ENCODE results near the gene FABP1. TPM values are rescaled to one million over a fixed set of nuclear protein-coding genes. Genes with fewer than 3 reads are reported as not detected.

FABP1 gene
- total and polyA plus RNA-seq, 10 donors: 0.15 to 3.6 (median 0.39) TPM; not detected in 7

DNA sequence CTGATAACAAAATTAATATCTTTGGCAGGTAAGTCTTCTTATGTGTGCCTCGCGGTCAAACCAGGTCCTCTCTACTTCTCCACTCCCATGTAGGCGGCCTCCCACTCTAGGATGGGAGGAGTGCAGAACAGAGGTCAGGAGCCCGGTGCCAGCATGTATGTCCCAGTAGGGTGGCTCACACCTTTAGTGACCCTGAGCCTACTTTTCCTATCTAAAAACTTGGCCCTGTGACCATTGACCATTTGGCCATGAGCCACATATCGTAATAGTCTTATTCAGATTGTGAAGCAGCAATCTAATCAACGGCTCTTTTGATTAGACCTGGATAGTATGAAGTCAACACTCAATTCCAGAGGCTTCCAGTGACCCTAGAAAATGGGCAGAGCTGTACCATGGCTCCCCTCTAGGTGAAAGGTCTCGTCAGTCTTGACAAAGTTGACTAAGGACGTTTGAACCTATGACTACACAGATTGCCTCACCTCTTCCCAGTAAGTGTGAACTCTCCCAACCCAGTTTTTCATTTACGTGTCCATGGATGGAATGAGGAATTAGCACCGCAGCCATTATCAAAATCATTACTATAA lies 17.1 kb upstream of the FABP1 start:
- H3K36me3 ChIP-seq: no peaks in the 10 kb centered on the region
- H3K9me3 ChIP-seq: peaks cover 0 to 44% (median 35%) of the 10 kb centered on the region in 8 donors
- peaks cover 0 to 10% (median 0%) of the 10 kb centered on the region in 7 donors for H3K27me3 ChIP-seq (replicated peaks in 1 of 7)
- no peak overlapping the region for H3K27ac ChIP-seq
- 85 to 91% (median 87%) methylated on average over 10 of the region's 10 CpGs for WGBS, 5 donors
- no peaks in the 10 kb centered on the region for H3K4me1 ChIP-seq
- intact Hi-C loops (cut with DNase I; ENCODE audit: low total_unique reads): no loop called here
- no peak overlapping the region for H3K4me3 ChIP-seq
- no peak for DNase-seq
- TF ChIP-seq CTCF (IDR thresholded peaks at IDR 0.05 in 8 of 11, conservative IDR thresholded peaks at IDR 0.05 in 3 of 11) (no peak), POLR2A (IDR thresholded peaks at IDR 0.05) (no peak), POLR2AphosphoS5 (IDR thresholded peaks at IDR 0.05) (no peak)

DNA sequence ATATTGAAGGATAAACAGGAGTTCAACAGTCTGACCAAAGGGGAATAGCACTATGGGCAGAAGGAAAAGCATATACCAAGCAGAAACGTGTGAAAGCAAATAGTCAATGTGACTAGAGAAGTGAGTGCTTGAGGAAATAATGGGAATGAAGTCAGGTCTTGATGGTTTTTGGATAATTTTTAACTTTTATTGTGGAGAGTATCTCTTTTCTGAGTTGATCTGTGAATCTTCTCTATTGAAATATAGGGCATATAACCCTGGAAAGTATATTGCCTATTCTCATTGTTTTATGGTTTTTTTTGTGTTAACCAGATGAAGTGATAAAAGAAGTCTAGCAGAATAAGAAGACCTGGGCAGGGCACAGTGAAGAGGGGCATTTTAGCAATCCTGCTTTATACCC lies 16.4 kb upstream of the FABP1 start:
- Histone ChIP-seq H3K27me3 (replicated peaks in 1 of 7) (peaks cover 0 to 10% (median 0%) of the 10 kb centered on the region in 7 donors), H3K4me3 (no peak overlapping the region), H3K36me3 (no peaks in the 10 kb centered on the region), H3K4me1 (no peaks in the 10 kb centered on the region), H3K9me3 (peaks cover 0 to 40% (median 30%) of the 10 kb centered on the region in 8 donors), H3K27ac (no peak overlapping the region)
- intact Hi-C loops (cut with DNase I; ENCODE audit: low total_unique reads): no loop called here
- DNase-seq: no peak
- no peak for TF ChIP-seq POLR2A (IDR thresholded peaks at IDR 0.05)
- no peak for TF ChIP-seq CTCF (IDR thresholded peaks at IDR 0.05 in 8 of 11, conservative IDR thresholded peaks at IDR 0.05 in 3 of 11)
- no peak for TF ChIP-seq POLR2AphosphoS5 (IDR thresholded peaks at IDR 0.05)
- 78 to 88% (median 82%) methylated on average over 1 of the region's 1 CpG for WGBS, 5 donors

GRCh38 chr2:88141952-88142351 lies 14.1 kb upstream of the FABP1 start:
- 94 to 95% (median 94%) methylated on average over 2 of the region's 2 CpGs for WGBS, 5 donors
- H3K4me3 ChIP-seq: no peak overlapping the region
- no peak for DNase-seq
- TF ChIP-seq POLR2AphosphoS5 (IDR thresholded peaks at IDR 0.05) (no peak), CTCF (IDR thresholded peaks at IDR 0.05 in 8 of 11, conservative IDR thresholded peaks at IDR 0.05 in 3 of 11) (no peak), POLR2A (IDR thresholded peaks at IDR 0.05) (no peak)
- no peak overlapping the region for H3K27ac ChIP-seq
- intact Hi-C loops (cut with DNase I; ENCODE audit: low total_unique reads): no loop called here
- H3K9me3 ChIP-seq: peaks cover 0 to 23% (median 11%) of the 10 kb centered on the region in 8 donors
- peaks cover 0 to 10% (median 0%) of the 10 kb centered on the region in 7 donors for H3K27me3 ChIP-seq (replicated peaks in 1 of 7)
- no peaks in the 10 kb centered on the region for H3K4me1 ChIP-seq
- no peaks in the 10 kb centered on the region for H3K36me3 ChIP-seq

- Histone ChIP-seq H3K27me3 (replicated peaks in 1 of 7) (peaks cover 0 to 16% (median 0%) of the 10 kb centered on the region in 7 donors), H3K27ac (no peak overlapping the region), H3K9me3 (peaks cover 0 to 23% (median 11%) of the 10 kb centered on the region in 8 donors), H3K4me3 (no peak overlapping the region), H3K4me1 (no peaks in the 10 kb centered on the region), H3K36me3 (no peaks in the 10 kb centered on the region)
- WGBS, 5 donors: 82 to 89% (median 86%) methylated on average over 6 of the region's 6 CpGs
- TF ChIP-seq CTCF (IDR thresholded peaks at IDR 0.05 in 8 of 11, conservative IDR thresholded peaks at IDR 0.05 in 3 of 11) (no peak), POLR2A (IDR thresholded peaks at IDR 0.05) (no peak), POLR2AphosphoS5 (IDR thresholded peaks at IDR 0.05) (no peak)
- no peak for DNase-seq
- intact Hi-C loops (cut with DNase I; ENCODE audit: low total_unique reads): no loop called here
Observed at GRCh38 chr2:88139804-88140203, 11.9 kb upstream of the FABP1 start.

Data from spleen (tissue), 11 donors.